Measurements from ENCODE around the gene TOX2.
A peak's percentile ranks its signal among the peaks of the same experiment; 100 is the strongest.

TOX2 gene

DNA sequence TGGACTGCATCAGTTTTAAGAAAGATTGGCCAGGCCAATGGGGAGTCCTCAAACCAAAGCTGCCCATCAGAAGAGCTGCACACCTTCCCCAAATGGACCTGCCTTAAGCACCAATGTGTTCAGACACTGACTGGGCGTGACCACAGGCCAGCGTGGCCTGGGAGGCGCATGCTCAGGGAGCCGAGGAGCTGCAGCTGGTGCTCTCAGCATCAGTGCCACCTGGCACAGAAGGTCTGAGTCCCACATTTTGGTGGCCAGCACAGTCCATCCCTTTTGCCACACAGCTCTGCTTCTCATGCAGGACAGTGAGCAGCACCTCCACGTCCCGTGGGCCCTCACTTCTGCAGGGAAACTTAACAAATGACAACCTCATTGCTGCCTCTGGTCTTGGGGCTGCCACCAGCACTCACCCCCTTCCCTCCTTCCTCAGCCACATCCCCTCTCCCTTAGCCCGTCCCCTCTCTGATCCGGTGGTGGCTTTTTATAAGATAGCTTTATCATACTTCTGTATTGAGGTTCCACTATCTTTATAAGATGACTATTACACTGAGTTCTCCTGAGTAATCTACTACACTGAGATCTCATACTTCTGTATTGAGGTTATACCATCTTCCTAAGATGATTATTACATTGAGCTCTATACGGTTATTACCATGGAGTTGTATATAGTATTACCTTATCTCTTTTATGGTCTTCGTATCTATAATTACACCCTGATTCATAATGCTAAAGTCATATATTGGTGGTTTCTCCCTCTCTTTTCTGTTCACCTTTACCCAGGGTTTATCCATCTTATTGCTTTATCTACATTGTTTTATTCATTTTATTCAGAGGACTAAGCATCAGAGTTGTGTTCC, 109.1 kb downstream of the TOX2 start:
- no peak for DNase-seq

DNA sequence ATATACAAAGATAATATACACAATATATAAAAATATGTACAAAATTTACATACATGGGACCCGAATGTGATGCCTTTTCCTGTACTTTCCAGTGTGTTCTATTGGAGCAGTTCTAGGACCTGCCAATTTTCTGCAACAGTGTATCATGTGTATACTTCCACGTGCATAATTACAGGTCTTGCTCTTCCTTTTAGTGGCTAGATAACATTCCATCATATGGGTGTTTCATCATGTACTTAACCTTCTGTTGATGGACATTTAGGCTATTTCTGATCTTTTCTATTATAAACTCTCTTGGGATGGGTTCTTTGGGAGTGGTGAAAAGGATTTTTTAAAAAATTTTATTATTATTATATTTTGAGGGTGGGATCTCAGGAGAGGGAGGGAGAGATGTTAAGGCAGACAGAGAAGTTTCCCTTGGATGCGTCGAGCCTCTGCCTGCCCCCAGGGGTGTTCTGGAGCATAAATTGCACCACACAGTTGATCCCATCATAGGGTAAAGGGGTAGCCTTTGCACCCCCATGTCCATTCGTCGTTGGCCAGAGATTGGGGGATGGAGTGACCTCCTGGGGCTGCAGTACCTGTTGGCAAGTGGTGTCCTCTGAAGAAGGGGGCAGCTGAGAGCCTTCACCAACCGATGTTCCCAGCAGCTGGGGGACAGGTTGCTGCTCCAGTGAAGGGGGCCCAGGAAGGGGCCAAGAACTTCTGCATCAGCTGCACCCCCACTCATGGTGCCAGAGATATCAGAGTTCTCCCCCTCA, 110.3 kb downstream of the TOX2 start:
- no peak for DNase-seq

DNA sequence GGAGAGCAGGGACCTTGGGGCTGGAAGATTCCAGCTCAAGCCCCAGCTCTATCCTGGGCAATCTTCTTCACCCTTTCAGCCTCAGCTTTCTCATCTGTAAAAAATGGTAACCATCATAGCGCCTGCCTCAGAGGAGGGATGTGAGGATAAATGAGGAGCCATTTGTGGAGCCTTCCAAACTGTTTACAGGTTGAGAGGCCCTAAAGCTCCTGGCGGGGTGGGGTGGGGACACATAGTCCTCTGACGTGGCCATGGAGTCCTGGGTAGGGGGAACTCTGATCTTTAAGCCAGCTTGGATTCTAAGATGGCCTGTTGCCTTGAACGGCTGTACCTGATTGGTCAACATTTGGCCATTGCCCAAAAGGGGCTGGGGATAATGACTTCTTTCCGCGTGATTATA, 111.1 kb downstream of the TOX2 start:
- DNase-seq = no peak

DNA sequence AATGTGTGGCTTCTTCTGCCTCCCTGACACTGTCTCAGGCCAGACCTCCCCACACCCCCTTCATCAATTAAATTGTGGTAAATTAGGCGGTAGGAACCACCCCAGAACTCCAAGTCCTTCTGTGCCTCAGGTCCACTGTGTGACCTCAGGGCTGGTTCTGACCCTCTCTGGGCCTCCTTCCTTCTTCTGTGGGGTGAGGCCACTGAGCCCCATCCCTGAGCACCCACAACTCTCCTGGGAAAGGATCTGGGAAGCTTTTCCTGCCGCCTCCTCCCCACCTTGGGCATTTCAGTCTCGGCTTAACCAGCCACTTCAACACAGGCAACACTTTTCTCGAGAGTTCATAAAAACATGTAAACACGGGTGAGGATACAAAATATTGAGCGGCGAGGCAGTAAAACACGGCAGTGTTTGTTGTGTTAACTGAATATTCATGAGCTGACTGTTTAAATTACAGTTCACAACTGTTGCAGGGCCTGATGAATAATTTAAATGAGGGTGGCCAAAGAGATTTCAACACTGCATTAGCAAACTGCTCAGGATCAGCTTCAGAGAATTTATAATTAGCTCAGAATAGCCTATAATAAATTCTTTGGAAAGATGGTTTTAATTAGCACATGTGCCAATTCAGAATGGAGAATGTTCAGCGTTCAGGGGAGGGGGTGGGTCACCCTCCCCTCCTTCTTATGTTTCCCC, 112.1 kb downstream of the TOX2 start:
- no peak for DNase-seq

DNA sequence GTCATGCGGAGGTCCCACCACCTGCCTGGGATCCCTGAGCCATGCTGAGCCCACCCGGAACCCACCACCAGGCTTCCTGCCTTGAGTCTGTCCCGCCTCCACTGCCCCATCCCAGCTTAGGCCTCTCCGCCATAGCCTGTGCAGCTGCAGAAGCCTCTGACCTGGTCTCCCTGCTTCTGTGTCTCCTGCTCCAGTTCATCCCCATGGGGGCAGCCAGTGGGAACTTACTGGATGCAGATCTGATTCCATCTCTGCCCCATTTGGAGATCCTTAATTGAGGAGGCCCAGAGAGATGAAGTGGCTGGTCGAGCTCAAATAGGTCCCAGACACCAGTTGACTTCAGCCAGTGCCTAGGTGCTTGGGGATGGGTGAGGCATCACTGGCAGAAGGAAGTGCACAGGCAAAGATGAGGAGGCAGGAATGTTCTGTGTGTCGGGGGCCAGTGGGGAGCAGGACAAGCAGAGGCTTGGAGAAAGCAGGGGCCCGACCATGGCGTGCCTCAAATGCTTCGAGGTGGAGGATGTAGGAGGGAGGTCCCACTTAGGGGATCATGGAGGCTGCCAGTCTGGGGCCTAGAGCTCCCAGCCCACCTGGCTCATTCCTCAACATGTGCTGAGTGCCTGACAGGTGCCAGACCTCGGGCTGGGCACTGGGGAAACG, 112.8 kb downstream of the TOX2 start:
- no peak for DNase-seq

DNA sequence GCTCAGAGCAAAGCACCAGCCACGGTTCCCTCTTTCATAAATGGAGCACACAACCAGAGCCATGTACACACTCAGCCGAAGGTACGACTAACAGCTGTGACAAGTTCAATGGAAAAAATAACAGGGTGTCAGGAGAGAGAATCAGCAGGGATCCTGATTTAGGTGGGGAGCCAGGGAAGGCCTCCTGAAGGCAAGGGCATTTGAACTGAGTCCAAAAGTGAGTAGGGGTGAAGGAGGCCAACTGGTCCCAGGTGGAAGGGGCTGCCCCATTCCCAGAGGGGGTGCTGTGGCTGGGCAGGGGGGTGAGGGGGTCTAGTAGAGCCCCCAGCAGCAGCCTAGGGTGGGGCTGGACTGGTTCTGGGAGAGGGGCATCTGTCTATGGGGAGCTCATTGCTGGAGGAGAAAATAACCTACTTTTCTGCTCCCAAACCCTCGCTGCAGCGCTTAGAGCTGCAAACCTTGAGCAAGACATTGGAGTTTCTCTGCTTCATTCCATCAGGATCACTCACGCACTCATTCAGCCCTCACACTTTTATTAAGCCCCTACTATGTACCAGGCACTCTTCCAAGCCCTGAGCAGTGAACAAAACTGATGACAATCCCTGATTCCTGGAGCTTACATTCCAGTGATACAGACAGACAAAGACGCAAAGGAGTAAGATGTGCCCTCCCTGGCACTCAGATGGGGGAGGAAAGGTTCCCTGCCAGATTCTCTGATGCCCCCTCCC, 113.5 kb downstream of the TOX2 start:
- DNase-seq = no peak

DNA sequence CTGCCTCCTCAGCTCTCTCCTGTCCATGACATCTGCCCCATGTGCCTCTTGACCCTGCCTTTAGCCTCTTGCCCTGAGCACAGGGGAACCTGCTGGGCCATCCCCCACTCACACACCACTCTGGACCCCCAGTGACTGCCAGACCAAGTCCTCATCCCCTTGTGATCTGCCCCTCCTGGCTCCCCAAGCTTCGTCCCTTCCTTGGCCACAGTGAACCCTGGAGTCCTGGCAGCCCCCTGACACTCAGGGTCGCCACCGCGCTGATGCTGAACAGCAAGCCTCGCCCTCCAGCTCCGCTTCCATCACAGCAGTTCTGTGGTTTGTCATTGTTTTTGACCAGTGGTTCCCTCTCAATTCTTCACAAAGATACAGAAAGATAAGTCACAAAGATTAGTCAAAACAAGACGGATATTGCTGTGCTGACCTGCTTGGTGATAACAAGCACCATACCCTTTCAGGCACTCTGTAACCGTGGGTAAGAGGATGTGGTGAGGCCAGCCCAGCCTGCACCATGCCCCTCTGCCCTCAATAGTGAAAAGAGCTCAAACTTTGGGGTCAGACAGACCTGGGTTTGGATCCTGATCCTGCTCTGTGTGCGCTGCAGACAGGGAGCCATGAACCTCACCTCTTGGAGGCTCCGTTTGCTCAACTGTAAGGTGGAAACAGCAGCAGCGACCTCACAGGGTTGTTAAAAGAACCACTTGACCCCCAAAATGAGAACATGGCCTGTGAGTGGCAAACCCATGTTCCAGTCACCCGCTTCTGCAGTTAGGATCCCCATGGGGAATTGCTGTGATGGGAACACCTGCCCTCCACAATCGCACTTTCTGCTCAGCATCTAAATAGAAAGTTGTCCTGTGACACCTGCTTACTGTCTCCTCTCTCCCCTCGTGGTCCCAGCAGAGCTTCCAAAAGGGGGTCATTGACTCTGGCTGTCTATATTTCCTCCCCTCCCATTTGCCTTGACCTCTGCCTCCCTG, 114.5 kb downstream of the TOX2 start:
- DNase-seq = no peak

DNA sequence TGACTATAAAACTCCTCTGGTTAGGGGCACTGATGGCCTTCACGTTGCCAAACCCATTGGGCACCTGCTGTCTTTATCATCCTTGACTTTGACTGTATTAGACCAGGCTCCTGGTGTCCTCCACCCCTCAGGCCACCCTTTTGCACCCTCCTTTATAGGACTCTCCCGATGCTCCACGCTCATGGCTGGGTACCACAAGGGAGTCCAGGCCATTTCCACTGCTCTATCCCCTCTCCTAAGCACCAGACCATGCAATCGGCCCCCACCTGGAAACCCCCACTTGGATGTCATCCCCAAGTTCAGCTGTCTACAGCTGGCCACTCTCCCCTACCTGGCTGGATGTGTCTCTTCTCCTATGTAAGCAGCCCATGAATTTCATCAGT, 115.2 kb downstream of the TOX2 start:
- DNase-seq = no peak

DNA sequence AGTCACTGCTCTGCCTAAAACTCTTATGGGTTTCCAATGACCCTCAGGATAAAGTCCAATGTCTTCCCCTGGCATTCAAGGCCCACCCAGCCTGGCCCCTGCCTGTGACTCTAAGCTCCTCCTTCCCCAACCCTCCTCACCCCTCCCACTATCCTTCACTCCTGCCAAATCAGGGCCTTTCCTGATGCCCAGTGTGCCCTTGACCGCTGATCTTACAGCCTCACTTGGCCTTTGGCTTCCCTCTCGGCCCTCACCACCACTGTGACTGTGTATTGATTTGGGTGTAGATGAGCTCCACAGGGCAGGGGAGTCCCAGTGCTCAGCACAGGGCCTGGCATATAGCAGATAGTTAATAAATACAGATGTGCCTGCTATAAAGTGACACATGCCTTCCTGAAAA, 115.7 kb downstream of the TOX2 start:
- DNase-seq = no peak

DNA sequence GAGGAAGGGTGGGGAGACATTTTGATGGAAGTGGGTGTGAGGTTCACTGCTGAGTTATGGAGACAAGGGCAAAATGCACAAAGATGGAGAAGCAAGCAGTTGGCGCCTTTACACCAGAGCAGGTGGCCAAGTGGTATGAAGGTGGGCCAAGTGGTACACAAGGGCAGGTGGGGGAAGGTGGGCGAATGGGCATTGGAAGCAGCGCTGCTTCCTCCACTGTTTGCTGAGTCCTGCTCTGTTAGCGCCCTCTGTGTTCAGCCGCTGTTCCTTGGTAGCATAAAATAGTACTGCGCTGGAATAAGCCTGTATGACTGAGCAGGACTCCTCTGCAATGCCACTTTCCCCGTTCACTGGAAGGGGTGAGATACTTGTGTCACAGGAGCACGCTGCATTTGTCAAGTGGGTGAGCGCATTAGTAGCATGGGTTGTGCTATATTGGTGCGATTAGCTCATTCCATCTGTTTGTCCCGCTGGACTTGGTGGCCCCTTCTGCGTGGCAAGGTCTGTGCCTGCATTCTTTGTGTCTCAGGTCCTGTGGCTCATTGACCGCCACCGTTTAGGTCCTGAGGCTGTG, 116.4 kb downstream of the TOX2 start:
- DNase-seq = no peak

DNA sequence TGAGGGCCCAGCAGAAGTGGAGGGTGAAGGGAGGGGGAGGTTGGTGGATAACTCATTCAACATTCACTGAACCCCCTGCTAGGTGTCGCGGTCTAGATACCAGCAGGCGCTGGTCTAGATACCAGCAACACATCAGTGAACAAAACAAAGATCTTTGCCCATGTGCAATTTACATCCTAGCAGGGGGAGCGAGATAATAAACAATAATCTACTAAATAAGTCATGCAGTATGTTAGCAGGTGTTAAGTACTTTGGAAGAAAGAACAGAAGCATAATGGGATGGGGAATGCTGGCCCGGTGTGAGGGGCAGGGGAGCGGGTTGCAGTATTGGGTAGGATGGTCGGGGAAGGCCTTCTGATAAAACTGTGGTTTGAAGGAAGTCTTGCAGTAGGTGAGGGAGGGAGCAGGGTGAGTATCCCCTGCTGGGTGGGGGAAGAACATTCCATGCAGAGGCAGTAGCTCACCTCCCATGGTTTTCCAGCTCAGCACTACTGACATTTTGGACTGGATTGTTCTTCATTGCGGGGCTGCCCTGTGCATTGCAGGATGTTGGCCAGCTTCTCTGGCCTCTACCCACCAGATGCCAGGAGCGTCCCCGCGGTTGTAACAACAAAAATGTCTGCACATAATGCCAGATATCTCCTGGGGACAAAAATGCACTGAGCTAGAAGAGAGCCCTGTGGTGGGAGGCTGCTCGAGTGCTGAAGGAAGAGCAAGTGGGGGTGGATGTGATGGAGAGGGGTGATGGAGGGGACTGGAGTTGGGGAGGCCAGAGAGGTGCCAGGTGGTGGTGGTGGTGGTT, 117.3 kb downstream of the TOX2 start:
- no peak for DNase-seq

DNA sequence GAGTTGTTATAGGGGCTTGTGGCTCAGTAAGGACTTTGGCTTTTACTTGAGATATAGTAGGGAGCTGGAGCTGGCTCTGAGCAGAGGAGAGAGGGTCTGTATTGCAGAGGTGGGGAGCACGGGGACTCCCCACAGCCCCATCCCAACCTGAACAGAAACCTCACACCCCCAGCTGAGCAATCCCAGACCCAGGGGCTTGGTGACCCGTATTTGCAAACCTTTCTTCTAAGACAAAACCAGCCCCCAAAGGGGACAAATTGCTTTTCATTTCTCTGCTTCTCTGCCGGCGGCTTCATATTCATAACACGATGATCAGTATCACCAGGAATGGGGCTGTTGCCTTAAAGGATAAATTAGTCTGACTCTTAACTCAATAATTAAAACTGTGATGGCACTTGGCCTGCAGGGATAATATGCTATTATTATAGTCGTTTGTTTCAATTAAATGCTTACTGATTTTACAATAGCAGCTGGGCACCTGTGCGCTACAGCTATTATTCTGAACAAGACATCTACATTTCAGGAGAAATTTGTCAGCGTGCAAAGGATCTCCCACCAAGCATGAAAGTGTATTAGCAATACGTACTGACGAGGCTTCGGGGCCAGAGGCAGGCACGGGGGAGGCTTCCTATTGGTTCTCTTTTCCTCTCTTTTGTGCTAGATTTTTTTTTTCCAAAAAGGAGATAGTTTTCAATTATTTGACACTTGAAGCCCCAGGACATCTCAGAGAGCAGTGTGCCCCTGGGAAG, 118.1 kb downstream of the TOX2 start:
- DNase-seq = peak; percentile 82

DNA sequence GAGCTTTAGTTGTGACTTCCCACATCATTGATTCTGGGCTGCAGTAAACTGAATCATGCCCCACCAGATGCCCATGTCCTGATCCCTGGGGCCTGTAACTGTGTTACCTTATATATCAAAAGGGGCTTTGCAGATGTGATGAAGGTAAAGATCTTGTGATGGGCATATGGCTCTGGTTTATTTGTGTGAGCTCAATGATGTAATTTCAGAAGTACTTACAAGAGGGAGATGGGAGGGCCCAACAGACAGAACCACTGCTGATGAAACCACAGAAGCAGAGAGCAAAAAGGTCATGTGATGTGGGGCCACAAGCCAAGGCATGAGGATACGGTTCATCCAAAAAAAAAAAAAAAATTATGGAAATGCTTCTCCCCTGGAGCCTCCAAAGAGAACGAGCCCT, 118.7 kb downstream of the TOX2 start:
- peak; percentile 85 for DNase-seq

DNA sequence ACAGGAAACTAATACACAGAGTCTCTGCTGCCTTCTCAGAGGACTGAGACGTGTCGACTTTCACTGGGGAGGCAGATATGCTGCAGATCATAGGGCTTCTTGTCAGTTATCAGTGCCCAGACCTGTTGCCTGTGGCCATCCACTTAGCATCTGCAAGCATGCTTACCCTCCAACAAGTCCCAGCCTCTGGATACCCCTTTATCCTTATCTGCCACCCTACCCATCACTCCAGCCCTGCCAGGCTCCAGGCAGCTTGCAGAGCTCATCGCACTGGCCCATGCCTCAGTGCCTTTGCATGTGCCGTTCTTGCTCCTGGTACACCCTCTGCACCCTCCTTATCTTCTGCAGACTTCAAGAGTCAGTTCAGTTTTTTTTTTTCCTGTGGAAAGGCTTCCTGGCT, 119.2 kb downstream of the TOX2 start:
- DNase-seq = no peak

DNA sequence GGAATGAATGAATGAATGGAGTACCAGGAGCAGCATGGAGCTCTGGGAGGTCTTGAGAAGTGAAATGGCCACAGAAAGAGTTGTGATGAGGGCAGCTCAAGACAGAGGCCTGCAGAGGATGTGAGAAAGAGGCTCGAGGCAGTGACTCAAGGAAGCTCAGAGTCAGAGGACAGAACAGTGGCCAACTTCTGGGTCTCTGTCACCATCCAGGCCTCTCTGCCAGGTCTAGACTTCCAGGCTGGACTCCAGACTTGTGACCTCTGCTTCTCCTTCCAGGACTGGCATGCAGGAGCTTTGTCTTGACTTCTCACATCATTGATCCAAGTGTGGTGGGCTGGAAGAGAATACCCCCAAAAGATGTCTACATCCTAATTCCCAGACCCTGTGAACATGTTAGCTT, 119.8 kb downstream of the TOX2 start:
- no peak for DNase-seq

DNA sequence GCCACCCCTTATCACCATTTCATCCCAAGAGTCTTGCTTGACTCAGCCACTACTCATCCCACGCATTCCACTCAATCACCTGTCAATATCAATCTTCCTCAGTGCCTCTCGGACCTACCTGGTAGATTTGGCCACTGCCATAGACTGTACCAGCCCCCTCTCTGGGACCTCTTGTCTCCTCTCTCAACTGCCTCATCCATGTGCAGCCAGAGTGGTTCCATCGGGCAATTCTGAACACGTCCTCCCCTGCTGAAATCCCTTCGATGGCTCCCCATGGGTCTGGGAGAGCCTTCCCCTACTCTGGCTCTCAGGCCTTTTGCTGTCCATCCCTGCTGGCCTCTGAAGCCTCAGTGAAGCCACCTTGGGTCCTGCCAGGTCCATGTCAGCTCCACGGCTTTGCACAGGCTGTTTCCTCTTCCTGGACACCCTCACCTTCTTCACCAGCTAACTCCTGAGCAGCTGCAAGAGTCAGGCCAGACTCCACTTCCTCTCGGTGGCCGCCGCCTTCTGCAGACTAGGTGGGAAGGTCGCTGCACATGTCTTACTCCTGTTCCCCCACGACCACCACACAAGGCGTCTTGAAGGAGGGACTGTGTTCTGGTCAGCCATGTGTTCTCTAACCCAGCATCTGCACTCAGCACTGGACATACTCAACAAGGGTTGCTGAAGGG, 120.4 kb downstream of the TOX2 start:
- no peak for DNase-seq

DNA sequence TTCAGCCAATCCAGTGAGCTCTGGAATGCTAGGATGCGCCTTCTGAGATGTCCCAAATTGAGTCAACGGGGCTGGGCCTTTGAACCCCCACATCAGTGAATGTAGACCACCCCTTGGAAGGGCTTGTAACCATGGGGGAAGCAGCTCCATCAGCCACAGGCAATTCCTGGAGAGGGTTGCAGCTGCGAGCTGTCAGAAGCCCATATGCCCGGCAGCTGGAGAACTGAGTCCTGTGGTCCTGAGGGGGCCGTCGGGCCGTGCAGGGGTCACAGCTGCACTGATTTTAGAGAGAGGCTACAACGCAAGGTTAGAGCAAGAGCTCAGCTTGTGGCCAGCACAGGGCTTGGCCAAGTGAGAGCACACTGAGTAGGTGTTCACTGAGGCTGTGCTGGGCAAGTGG, 121.3 kb downstream of the TOX2 start:
- DNase-seq = no peak

DNA sequence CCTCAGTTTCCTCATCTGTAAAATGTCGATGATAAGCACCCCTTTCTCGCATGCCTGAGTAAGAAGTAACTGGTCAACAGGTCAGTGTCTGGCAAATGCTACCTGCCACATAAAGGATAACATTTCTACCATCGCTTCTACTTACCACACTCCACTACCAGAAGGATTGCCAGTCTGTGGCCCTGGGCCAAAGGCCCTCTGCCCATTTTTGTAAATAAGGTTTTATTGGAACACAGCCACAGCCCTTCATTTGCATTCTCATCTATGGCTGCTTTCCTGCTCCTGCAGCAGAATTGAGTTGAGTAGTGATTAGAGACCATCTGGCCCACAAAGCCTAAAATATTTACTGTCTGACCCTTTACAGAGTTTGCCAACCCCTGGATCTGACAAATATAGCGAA, 121.8 kb downstream of the TOX2 start:
- no peak for DNase-seq

DNA sequence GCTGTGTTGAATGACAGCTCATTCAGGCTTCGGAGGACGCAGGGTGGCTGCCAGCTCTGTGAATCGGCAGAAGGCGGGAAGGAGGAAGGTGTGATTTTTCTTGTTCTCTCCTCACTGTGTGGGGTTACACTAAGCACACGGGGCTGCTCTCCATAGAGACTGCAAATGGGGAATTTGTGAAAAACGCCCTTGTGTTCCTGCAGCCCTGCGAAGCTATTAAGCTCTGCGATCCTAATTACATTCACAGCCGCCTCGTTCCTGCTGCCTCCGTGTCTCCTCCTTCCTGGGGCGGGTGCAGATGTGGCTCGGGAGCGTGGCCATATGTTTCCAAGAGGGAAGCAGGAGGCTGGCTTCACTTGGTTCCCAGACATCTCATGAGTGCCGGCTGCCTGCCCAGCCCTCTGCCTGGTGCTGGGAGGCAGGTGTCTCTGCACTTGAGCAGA, 124.0 kb downstream of the TOX2 start:
- peak; percentile 98 for DNase-seq
